ENCODE measurements around the gene PWWP2A. TPM values are rescaled to one million over a fixed set of nuclear protein-coding genes. Genes with fewer than 3 reads are reported as not detected.
"Not testable (repeated sequence)": the region's sequence is repeated elsewhere in the genome, so short reads cannot be mapped to it uniquely, and the experiment has no call there.

The PWWP2A gene
- total RNA-seq, 2 donors from 2014 or later, result 16.2 to 17.3 TPM

- Mint-ChIP-seq H3K36me3 (no peaks in the 10 kb centered on the region), H3K27ac (no peak overlapping the region), H3K9me3 (no peaks in the 10 kb centered on the region)
- DNase-seq (ENCODE audit: low spot score in 2 of 2) (no peak), ATAC-seq (no peak)
Measured at GRCh38 chr5:160151017-160151416, 31.8 kb upstream of the PWWP2A start.

DNA sequence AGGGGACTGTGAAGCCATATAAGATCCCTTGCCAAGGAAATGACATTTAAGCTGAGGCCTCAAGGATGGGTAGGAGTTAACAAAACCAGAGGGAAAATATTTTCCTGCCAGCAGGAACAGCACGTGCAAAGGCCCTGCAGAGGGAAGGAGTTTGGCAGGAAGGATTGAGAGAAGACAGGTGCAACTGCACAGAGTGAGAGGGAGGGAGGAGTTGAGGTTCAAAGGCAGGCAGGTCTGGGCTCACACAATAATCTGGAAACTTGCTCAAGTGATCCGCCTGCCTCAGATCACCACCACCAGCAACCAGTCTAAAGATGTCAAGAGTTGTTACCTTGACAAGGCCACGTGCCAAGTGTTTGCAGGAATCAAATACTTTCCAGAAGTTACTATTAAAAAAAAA, 31.1 kb upstream of the PWWP2A start:
- no peak for ATAC-seq
- Mint-ChIP-seq H3K36me3 (no peaks in the 10 kb centered on the region), H3K27ac (no peak overlapping the region), H3K9me3 (no peaks in the 10 kb centered on the region)
- no peak for DNase-seq (ENCODE audit: low spot score in 2 of 2)

GRCh38 chr5:160144436-160144835, 25.2 kb upstream of the PWWP2A start:
- H3K36me3 Mint-ChIP-seq; H3K9me3 Mint-ChIP-seq; DNase-seq (ENCODE audit: low spot score in 2 of 2); ATAC-seq: not testable (repeated sequence)
- peak overlapping the region in 1 of 2 donors; percentile 22 for H3K27ac Mint-ChIP-seq

GRCh38 chr5:160134332-160134731, 15.1 kb upstream of the PWWP2A start:
- H3K9me3 Mint-ChIP-seq, result no peaks in the 10 kb centered on the region
- H3K27ac Mint-ChIP-seq, result no peak overlapping the region
- no peaks in the 10 kb centered on the region for H3K36me3 Mint-ChIP-seq
- ATAC-seq (no peak), DNase-seq (ENCODE audit: low spot score in 2 of 2) (no peak)

- Mint-ChIP-seq H3K9me3 (no peaks in the 10 kb centered on the region), H3K27ac (no peak overlapping the region), H3K36me3 (no peaks in the 10 kb centered on the region)
- ATAC-seq (no peak), DNase-seq (ENCODE audit: low spot score in 2 of 2) (no peak)
Measured at GRCh38 chr5:160133918-160134304, 14.7 kb upstream of the PWWP2A start.

- DNase-seq (ENCODE audit: low spot score in 2 of 2) (no peak), ATAC-seq (no peak)
- H3K36me3 Mint-ChIP-seq, result no peaks in the 10 kb centered on the region
- no peak overlapping the region for H3K27ac Mint-ChIP-seq
- H3K9me3 Mint-ChIP-seq, result no peaks in the 10 kb centered on the region
Measured at GRCh38 chr5:160133071-160133917, 14.0 kb upstream of the PWWP2A start.

- no peaks in the 10 kb centered on the region for H3K36me3 Mint-ChIP-seq
- peaks cover 0 to 4% of the 10 kb centered on the region in 2 donors for H3K9me3 Mint-ChIP-seq
- no peak overlapping the region for H3K27ac Mint-ChIP-seq
- ATAC-seq (no peak), DNase-seq (ENCODE audit: low spot score in 2 of 2) (no peak)
Measured at GRCh38 chr5:160129841-160130240, 10.6 kb upstream of the PWWP2A start.

GRCh38 chr5:160128632-160129031, 9.4 kb upstream of the PWWP2A start:
- Mint-ChIP-seq H3K36me3 (no peaks in the 10 kb centered on the region), H3K27ac (no peak overlapping the region), H3K9me3 (peaks cover 0 to 4% of the 10 kb centered on the region in 2 donors)
- ATAC-seq (no peak), DNase-seq (ENCODE audit: low spot score in 2 of 2) (no peak)

DNA sequence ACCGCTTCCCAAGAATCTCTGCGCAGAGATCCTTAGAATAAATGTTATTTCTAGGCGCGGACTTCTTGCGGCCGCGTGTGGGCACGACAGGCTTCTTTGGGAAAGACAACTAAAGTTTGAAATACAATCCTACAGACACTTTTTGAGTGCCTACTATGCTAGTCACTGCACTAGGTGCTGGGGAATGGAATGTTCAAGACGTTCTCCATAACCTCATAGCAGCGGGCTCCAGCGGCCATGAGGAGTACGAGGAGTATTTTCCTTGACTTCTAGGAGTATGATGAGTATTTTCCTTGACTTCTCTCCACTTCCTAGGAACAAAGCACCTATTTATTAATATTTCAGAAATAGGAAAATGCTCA, 636 bp upstream of the PWWP2A start:
- Mint-ChIP-seq H3K27ac (peak overlapping the region; percentile 85 to 93), H3K9me3 (no peaks in the 10 kb centered on the region), H3K36me3 (peaks cover 8 to 10% of the 10 kb centered on the region in 2 donors)
- DNase-seq (ENCODE audit: low spot score in 2 of 2) (no peak), ATAC-seq (no peak)

DNA sequence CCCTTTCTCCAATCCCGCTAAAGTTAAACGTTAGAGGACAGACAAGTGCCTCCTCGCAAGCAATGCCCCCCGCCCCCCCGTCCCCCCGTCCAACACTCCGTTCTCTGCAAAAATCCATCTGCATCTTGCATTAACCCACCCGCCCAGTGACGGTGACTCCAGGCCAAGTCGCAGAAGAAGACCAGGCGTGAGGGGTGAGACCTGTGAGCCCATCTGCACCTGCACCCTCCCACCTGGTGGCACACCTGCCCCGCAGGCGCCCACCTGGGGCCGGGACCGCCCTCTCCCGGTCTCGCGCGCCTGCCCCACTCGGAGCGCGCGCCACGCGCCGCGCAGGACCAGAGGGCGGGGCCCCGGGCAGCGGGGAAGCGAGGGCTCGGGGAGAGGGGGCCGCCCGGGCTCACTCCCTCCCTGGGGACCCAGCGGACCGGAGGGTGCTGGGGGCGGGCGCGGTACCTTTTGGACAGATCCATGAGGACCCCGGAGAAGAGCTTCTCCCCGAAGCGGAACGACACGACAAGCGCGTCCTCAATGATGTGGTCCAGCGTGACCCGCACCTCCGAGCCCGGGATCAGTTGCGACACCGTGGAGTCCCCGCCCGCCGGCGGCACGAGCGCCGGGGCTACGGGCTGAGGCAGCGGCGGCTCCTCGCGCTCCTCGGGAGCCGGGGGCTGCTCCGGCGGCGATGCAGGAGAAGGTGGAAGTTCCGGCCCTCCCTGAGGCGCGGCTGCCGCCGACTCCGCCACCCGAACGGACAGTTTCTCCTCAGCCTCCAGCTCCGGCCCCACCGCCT, 705 bp downstream of the PWWP2A start:
- peaks cover 10% of the 10 kb centered on the region in 2 donors for H3K36me3 Mint-ChIP-seq
- H3K27ac Mint-ChIP-seq, result peak overlapping the region in 1 of 2 donors; percentile 85
- no peaks in the 10 kb centered on the region for H3K9me3 Mint-ChIP-seq
- peak; percentile 4 to 5 for ATAC-seq
- peak; percentile 46 to 65 for DNase-seq (ENCODE audit: low spot score in 2 of 2)

- Mint-ChIP-seq H3K27ac (no peak overlapping the region), H3K36me3 (peaks cover 10 to 17% of the 10 kb centered on the region in 2 donors), H3K9me3 (no peaks in the 10 kb centered on the region)
- DNase-seq (ENCODE audit: low spot score in 2 of 2) (no peak), ATAC-seq (no peak)
Measured at GRCh38 chr5:160116991-160117390, 2.3 kb downstream of the PWWP2A start.

DNA sequence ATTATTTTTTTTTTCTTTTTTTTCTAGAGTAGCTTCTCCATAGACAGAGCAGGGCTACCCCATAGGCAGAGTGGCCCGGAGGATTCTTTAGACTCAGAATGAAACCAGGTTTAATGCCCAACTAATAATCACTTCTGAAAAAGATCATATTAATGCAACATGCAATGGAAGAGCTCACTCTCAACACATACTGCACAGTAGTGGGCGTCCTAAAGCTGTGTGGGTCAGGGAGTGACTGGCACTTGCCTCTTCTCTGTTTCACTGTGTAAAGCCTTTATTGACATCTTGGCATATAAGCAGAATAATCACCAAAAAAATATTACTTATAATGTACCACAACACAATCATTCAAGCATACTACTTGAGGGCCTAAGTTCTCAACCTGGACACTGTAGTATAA, 11.1 kb downstream of the PWWP2A start:
- DNase-seq (ENCODE audit: low spot score in 2 of 2), result no peak
- Mint-ChIP-seq H3K36me3 (peaks cover 0 to 3% of the 10 kb centered on the region in 2 donors), H3K27ac (no peak overlapping the region), H3K9me3 (no peaks in the 10 kb centered on the region)
- no peak for ATAC-seq

DNA sequence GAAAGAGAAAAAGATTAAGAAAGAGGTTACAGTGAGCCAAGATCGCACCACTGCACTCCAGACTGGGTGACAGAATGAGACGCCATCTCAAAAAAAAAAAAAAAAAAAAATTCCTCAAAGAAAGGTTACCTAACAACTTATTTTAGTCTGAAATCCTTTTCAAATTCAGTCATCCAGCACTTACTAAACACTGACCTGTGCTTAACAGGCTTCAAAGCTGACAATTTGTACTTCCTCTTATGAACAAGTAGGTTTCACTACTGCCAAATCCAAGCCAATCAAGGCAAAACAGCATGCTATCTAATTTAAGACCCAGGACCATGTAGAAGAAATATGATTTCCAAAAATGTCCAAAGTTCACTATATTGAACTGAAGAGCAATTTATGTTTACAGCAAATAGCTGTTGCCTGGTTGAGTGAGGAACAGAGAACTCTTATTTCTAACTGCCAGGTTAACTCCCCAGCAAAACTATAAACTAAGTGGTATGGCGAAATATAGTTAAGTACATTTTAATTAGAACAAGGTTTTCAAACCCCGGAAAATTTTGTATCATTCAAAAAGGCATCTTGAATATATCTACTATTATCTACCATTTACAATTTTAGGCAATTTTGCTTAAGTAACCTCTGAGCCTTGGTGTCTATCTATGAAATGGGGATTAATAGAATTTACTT, 13.4 kb downstream of the PWWP2A start:
- ATAC-seq (peak in 1 of 2 donors; percentile 34), DNase-seq (ENCODE audit: low spot score in 2 of 2) (no peak)
- H3K27ac Mint-ChIP-seq, result no peak overlapping the region
- no peaks in the 10 kb centered on the region for H3K36me3 Mint-ChIP-seq
- no peaks in the 10 kb centered on the region for H3K9me3 Mint-ChIP-seq

DNA sequence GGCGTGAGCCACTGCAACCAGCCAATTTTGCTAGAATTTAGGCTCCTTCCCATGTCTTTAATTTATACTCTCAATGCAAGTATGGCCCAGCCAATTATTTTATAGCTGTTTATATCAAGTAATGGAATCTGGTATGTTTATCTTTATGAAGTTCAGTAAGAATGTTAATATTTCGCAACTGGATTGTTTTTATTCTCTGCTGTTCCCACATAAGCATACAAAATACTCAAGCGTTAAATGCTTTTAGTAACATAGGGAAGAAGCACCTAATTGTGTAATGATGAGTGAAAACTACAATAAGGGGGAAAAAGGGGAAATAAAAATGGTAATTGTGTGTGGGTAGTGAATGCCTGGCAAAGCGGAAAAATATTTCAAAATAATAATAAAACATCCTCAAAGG, 21.3 kb downstream of the PWWP2A start:
- ATAC-seq, result no peak
- H3K27ac Mint-ChIP-seq, result no peak overlapping the region
- DNase-seq (ENCODE audit: low spot score in 2 of 2), result no peak
- no peaks in the 10 kb centered on the region for H3K9me3 Mint-ChIP-seq
- H3K36me3 Mint-ChIP-seq, result peaks cover 13 to 14% of the 10 kb centered on the region in 2 donors

GRCh38 chr5:160096178-160096577, 23.1 kb downstream of the PWWP2A start:
- no peak for ATAC-seq
- no peaks in the 10 kb centered on the region for H3K9me3 Mint-ChIP-seq
- no peak for DNase-seq (ENCODE audit: low spot score in 2 of 2)
- H3K36me3 Mint-ChIP-seq, result peaks cover 20 to 22% of the 10 kb centered on the region in 2 donors
- H3K27ac Mint-ChIP-seq, result no peak overlapping the region

- H3K9me3 Mint-ChIP-seq, result no peaks in the 10 kb centered on the region
- peak overlapping the region in 1 of 2 donors; percentile 33 for H3K27ac Mint-ChIP-seq
- ATAC-seq, result peak in 1 of 2 donors; percentile 20
- no peak for DNase-seq (ENCODE audit: low spot score in 2 of 2)
- peaks cover 20 to 22% of the 10 kb centered on the region in 2 donors for H3K36me3 Mint-ChIP-seq
Measured at GRCh38 chr5:160092960-160093707, 26.1 kb downstream of the PWWP2A start.
